GM12874 (cell line): ENCODE measurements around the gene ERP27.

Experiments used
- CTCF ChIP-seq: IDR thresholded peaks from 2 replicates; pipeline ENCODE4 v1.5.1; 2011; ENCODE audit warnings: low read depth, mild to moderate bottlenecking, control low read depth, low read length, moderate library complexity; ENCODE audit not compliant: insufficient read depth

ERP27 gene

DNA sequence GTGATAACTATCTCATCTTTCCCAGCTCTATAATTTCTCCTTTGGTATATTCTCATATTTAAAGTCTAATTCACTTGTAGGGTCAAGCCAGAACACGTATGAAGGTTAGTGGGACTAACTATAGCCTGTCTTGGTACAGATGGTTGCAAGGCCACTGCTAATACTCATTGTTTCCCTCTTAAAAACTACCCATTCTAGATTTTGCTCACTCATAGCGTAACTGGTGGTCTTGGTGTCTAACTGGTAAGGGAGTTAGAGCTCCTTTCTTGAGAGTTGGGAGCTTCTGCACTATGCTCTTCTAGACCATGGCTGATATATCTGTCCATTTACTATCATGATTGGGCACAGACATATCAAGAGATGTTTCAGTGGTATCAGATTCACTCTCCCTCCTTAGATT, 61.5 kb downstream of the ERP27 start:
- TF ChIP-seq CTCF = no peak

DNA sequence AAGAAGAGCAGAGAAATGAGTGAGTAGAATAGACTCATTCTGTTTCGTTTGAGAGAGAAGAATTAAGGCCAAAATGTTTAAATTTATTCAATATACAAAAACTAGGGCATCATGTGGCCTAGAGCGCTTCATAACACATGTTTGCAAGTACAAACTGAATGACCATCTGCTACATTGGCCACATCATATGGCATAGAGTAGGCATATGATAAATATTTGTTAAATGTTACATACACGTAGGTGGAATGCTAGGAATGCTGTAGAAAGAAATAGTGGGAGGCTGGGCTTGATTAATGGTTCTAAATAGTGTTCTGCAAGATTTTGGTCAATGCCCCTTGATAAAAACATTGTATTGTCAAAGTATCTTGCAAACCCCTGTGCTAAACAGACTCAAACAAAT, 63.5 kb downstream of the ERP27 start:
- TF ChIP-seq CTCF = no peak

GRCh38 chr12:14873440-14874185, 64.7 kb downstream of the ERP27 start:
- no peak for TF ChIP-seq CTCF

DNA sequence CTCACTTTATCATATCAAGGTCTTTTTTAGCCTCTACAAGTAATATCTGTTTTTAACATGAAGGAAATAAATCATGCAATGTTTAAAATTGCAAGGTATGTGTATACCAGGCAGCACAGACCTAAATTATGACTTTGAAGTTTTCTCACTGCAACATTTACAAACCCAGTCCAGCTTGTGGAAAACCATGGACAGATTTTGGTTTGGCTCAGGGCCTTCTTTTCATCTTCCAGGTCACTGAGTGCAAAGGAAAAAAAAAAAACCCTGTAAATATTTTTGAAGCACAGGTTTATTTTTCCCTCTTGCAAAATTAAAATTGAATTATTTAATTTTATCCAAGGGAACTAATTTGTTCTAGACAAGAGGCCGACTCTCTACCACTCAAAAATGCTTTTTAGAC, 66.5 kb downstream of the ERP27 start:
- no peak for TF ChIP-seq CTCF

- TF ChIP-seq CTCF = no peak
These were observed 67.1 kb downstream of the ERP27 start for GRCh38 chr12:14871247-14871646.

DNA sequence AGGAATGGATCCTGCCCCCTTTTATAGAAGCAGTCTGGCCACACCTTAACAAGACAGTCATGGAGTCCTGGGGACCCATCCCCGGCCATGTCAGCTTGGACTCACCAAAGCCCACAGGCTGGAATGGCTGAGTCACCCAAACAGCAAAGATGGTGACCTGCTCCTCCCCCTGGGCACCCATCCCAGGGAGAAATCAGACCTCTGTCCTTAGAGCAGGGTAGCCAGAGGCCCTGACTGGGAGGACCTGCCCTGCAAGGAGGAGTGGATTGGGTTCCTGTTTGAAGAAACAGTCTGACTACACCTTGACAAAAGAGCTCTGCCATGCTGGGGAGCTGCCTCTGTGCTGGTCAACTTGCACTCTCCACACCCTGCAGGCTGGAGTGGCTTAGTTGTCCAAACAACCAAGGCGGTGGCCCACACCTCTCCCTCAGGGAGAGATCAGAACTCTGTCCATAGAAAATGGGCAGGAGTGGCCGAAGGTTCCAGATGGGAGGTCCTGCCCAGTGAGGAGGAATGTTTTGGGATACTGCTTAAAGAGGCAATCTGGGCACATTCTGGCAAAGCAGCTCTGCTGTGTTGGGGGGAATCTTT, 69.3 kb downstream of the ERP27 start:
- TF ChIP-seq CTCF = no peak
